Keratinocyte (primary cell): ENCODE data around the gene CSNK1A1. TPM values are rescaled to one million over a fixed set of nuclear protein-coding genes. Genes with fewer than 3 reads are reported as not detected.

Experiments
- DNase-seq: peaks from one replicate; pipeline ENCODE4 v3.0.0-alpha.2; 2011; ENCODE audit warnings: low read depth, missing footprints, low spot score
- FAIRE-seq: peaks from 2 replicates; lab custom pipeline; 2011; peaks lifted over from hg19 to GRCh38; lab: Jason Lieb, UNC
- H2AFZ ChIP-seq: 2 replicates; pipeline ENCODE4 v1.6.0; 2012; ENCODE audit warnings: low read length, control low read depth, inconsistent platforms; ENCODE audit not compliant: control insufficient read depth
- H3K27ac ChIP-seq: 2 replicates; pipeline ENCODE4 v1.5.1; 2011; ENCODE audit warnings: low read length; ENCODE audit not compliant: control insufficient read depth, insufficient read depth
- H3K27me3 ChIP-seq: 3 replicates; pipeline ENCODE4 v1.6.0; 2011; ENCODE audit warnings: low read length; ENCODE audit not compliant: control insufficient read depth, insufficient read depth; ENCODE audit errors: extremely low read depth
- H3K36me3 ChIP-seq, 2 experiments: 2 replicates in 1 of 2; 3 replicates in 1 of 2; pipeline ENCODE4 v1.5.1; 2011; ENCODE audit warnings: low read length in 2 of 2, mild to moderate bottlenecking in 1 of 2; ENCODE audit not compliant: control insufficient read depth in 2 of 2, insufficient read depth in 2 of 2; ENCODE audit errors: extremely low read depth in 1 of 2
- H3K4me1 ChIP-seq: 3 replicates; pipeline ENCODE4 v1.5.1; 2011; ENCODE audit warnings: low read length; ENCODE audit not compliant: control insufficient read depth, insufficient read depth; ENCODE audit errors: extremely low read depth
- H3K4me2 ChIP-seq: 3 replicates; pipeline ENCODE4 v1.6.0; 2011; ENCODE audit warnings: low read depth, low read length; ENCODE audit not compliant: control insufficient read depth, insufficient read depth; ENCODE audit errors: extremely low read depth
- H3K4me3 ChIP-seq, 3 experiments: fragments of 200-600 bp in 1 of 3; sonication (generic) in 1 of 3; 2 replicates in 2 of 3; 3 replicates in 1 of 3; pipeline ENCODE4 v1.5.1; 2011 to 2016; ENCODE audit warnings: low read length in 3 of 3, mild to moderate bottlenecking in 3 of 3, control low read depth in 2 of 3, inconsistent platforms in 1 of 3, low read depth in 1 of 3, mixed read lengths in 1 of 3, mixed run types in 1 of 3, moderate library complexity in 1 of 3; ENCODE audit not compliant: control insufficient read depth in 2 of 3, insufficient read depth in 2 of 3; ENCODE audit errors: extremely low read depth in 1 of 3
- H3K79me2 ChIP-seq: 2 replicates; pipeline ENCODE4 v1.6.0; 2012; ENCODE audit warnings: low read length; ENCODE audit not compliant: control insufficient read depth, insufficient read depth
- H3K9ac ChIP-seq: 3 replicates; pipeline ENCODE4 v1.6.0; 2011; ENCODE audit warnings: low read length; ENCODE audit not compliant: control insufficient read depth, insufficient read depth; ENCODE audit errors: extremely low read depth
- H3K9me1 ChIP-seq: 3 replicates; pipeline ENCODE4 v1.6.0; 2011; ENCODE audit warnings: low read length; ENCODE audit not compliant: control insufficient read depth, insufficient read depth; ENCODE audit errors: extremely low read depth
- H3K9me3 ChIP-seq: 2 replicates; pipeline ENCODE4 v1.5.1; 2012; ENCODE audit warnings: low read depth, low read length; ENCODE audit not compliant: control insufficient read depth
- H4K20me1 ChIP-seq: 3 replicates; pipeline ENCODE4 v1.6.0; 2011; ENCODE audit warnings: low read length; ENCODE audit not compliant: control insufficient read depth, insufficient read depth; ENCODE audit errors: extremely low read depth
- EZH2 ChIP-seq: IDR thresholded peaks from one replicate; pipeline ENCODE4 v1.6.1; 2012; ENCODE audit warnings: inconsistent platforms, mild to moderate bottlenecking, low read length, moderate library complexity
- dilution Hi-C: fragments of 300-500 bp; cut with MboI; formaldehyde crosslinking; loops from one replicate; pipeline ENCODE4 v1.7.0; 2020; ENCODE audit warnings: low sequenced_read_pairs; ENCODE audit not compliant: extremely low pct_ligation_motif_present
- polyA plus RNA-seq, 5 experiments: library from polyadenylated mRNA; depleted of rRNA in 3 of 5; stranded (reverse) in 3 of 5; stranded (forward) in 1 of 5; unstranded in 1 of 5; fragments of >200 nt; gene quantifications; 1 replicate in 1 of 5; 2 replicates in 3 of 5; 3 replicates in 1 of 5; pipeline versions ENCODE4 v1.2.1 to v1.2.3, GENCODE V29; 2011 to 2012; ENCODE audit warnings: missing spikeins in 2 of 5, low read depth in 1 of 5, low replicate concordance in 1 of 5
- TF ChIP-seq, protein P1 (sequence below), 3 experiments: IDR thresholded peaks in 1 of 3; conservative IDR thresholded peaks in 1 of 3; optimal IDR thresholded peaks in 1 of 3; 2 replicates in 2 of 3; 3 replicates in 1 of 3; pipeline versions ENCODE3 to v1.5.1; 2011; ENCODE audit warnings: low read length in 3 of 3, mild to moderate bottlenecking in 3 of 3, moderate library complexity in 2 of 3, control low read depth in 1 of 3, inconsistent platforms in 1 of 3; ENCODE audit not compliant: insufficient read depth in 2 of 3; ENCODE audit errors: extremely low read depth in 1 of 3

CSNK1A1 gene
- polyA plus RNA-seq, 1 donor (not counting 4 experiments of a cell fraction or from before 2014, with no cell fraction given) = 289 TPM

DNA sequence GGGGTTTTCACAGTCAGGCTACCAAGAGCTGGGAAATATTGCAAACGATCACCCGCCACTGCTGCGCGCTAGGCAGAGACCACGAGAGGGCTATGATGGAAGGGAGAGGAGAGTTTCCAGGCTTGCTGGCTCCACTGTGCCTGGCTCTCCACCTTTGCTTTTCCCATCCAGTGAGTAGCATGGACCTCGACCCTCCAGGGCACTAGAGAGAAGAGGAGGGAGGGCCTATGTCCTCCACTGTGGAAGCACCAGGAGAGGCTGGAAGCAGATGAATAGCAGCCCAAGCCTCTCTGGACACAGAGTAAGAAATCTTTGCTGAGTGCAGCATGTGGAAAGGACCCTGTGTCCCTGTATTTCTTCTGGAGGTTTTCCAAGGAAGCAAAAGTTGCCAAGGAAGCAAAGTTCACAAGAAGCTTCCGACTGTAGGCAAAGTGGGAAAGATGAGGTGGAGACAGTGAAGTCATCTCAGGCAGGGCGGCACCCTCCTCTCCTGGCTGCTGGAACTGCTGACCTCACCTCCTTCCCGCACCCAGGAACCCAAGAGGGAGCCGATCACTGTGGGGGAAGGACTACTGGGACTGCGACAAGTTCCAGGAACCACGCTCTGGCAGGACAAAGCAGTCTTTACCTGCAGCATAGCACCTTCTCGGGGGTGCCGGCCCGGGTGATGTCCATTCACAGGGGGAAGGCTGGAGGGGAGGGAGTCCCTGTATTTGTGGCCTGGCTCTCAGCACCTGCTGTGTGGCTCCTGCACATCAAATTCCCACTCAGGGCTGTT lies 79.6 kb downstream of the CSNK1A1 start:
- dilution Hi-C loops = no loop called here
- peak; percentile 45 for DNase-seq
- H3K4me3 ChIP-seq = peak overlapping the region in 1 of 3 experiments; percentile 13
- H3K27me3 ChIP-seq = no peaks in the 10 kb centered on the region
- peak; percentile 81 for FAIRE-seq
- no peaks in the 10 kb centered on the region for H3K79me2 ChIP-seq
- H3K9ac ChIP-seq = peak overlapping the region; percentile 39
- peak overlapping the region; percentile 69 for H2AFZ ChIP-seq
- no peaks in the 10 kb centered on the region for H4K20me1 ChIP-seq
- H3K9me1 ChIP-seq = no peaks in the 10 kb centered on the region
- peak overlapping the region; percentile 37 for H3K27ac ChIP-seq
- no peaks in the 10 kb centered on the region for H3K9me3 ChIP-seq
- no peak for TF ChIP-seq EZH2
- TF ChIP-seq, protein P1, sequence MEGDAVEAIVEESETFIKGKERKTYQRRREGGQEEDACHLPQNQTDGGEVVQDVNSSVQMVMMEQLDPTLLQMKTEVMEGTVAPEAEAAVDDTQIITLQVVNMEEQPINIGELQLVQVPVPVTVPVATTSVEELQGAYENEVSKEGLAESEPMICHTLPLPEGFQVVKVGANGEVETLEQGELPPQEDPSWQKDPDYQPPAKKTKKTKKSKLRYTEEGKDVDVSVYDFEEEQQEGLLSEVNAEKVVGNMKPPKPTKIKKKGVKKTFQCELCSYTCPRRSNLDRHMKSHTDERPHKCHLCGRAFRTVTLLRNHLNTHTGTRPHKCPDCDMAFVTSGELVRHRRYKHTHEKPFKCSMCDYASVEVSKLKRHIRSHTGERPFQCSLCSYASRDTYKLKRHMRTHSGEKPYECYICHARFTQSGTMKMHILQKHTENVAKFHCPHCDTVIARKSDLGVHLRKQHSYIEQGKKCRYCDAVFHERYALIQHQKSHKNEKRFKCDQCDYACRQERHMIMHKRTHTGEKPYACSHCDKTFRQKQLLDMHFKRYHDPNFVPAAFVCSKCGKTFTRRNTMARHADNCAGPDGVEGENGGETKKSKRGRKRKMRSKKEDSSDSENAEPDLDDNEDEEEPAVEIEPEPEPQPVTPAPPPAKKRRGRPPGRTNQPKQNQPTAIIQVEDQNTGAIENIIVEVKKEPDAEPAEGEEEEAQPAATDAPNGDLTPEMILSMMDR (optimal IDR thresholded peaks at IDR 0.05 in 1 of 3, IDR thresholded peaks at IDR 0.05 in 1 of 3, conservative IDR thresholded peaks at IDR 0.05 in 1 of 3; ENCODE audit: extremely low read depth in 1 of 3, insufficient read depth in 2 of 3, low read length in 3 of 3) = no peak
- H3K4me1 ChIP-seq = peaks cover 21% of the 10 kb centered on the region
- peak overlapping the region; percentile 61 for H3K4me2 ChIP-seq
- H3K36me3 ChIP-seq = no peaks in the 10 kb centered on the region

DNA sequence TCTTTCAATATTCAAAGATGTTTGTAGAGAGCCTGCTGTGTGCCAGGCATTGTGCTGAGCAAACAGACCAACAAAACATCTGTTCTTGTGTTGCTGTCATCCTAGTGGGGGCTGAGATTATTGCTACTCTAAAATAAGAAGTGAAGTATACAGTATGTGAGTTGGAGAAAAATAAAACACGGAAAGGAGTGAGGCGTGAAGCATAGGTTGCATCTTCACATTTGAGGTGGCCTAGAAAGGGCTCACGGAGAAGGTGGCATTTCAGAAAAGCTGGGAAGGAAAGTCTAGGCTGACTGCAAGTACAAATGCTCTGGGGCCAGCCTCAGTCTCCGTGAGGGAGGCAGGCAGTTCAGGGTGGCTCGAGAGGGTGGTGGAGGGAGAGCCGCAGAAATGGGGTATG lies 80.3 kb downstream of the CSNK1A1 start:
- Histone ChIP-seq H3K9me1 (no peaks in the 10 kb centered on the region), H3K79me2 (no peaks in the 10 kb centered on the region), H3K9ac (no peak overlapping the region), H3K36me3 (no peaks in the 10 kb centered on the region), H2AFZ (no peak overlapping the region), H3K4me1 (peaks cover 21% of the 10 kb centered on the region), H3K27ac (no peak overlapping the region), H3K27me3 (no peaks in the 10 kb centered on the region), H4K20me1 (no peaks in the 10 kb centered on the region), H3K4me3 (no peak overlapping the region), H3K4me2 (no peak overlapping the region), H3K9me3 (no peaks in the 10 kb centered on the region)
- DNase-seq = no peak
- dilution Hi-C loops = no loop called here
- TF ChIP-seq, protein P1 (optimal IDR thresholded peaks at IDR 0.05 in 1 of 3, IDR thresholded peaks at IDR 0.05 in 1 of 3, conservative IDR thresholded peaks at IDR 0.05 in 1 of 3; ENCODE audit: extremely low read depth in 1 of 3, insufficient read depth in 2 of 3, low read length in 3 of 3) = no peak
- FAIRE-seq = peak; percentile 20
